Mucosa of rectum (tissue), 2 donors: ENCODE measurements around the gene TSC22D1.
"Not testable (repeated sequence)": the region's sequence is repeated elsewhere in the genome, so short reads cannot be mapped to it uniquely, and the experiment has no call there.

Experiments used
- H3K27ac ChIP-seq, 2 donors: one replicate each; pipeline ENCODE4 v1.7.0; 2013; ENCODE audit warnings: inconsistent platforms in 2 of 2, low read depth in 2 of 2, low read length in 2 of 2
- H3K27me3 ChIP-seq, 2 donors: one replicate each; pipeline ENCODE4 v1.7.0; 2013; ENCODE audit warnings: low read length in 2 of 2; ENCODE audit not compliant: control insufficient read depth in 2 of 2, insufficient read depth in 2 of 2
- H3K36me3 ChIP-seq, 2 donors: one replicate each; pipeline ENCODE4 v1.7.0; 2013; ENCODE audit warnings: low read length in 2 of 2; ENCODE audit not compliant: control insufficient read depth in 2 of 2, insufficient read depth in 2 of 2
- H3K4me1 ChIP-seq, 2 donors: one replicate each; pipeline ENCODE4 v1.7.0; 2013; ENCODE audit warnings: low read length in 2 of 2, mild to moderate bottlenecking in 1 of 2; ENCODE audit not compliant: control insufficient read depth in 2 of 2, insufficient read depth in 2 of 2
- H3K4me3 ChIP-seq, 2 donors: one replicate each; pipeline ENCODE4 v1.7.0; 2013; ENCODE audit warnings: low read length in 2 of 2
- H3K9ac ChIP-seq, 2 donors: one replicate each; pipeline ENCODE4 v1.7.0; 2013; ENCODE audit warnings: low read length in 2 of 2, low read depth in 1 of 2, mild to moderate bottlenecking in 1 of 2
- H3K9me3 ChIP-seq, 2 donors: one replicate each; pipeline ENCODE4 v1.7.0; 2013; ENCODE audit warnings: low read length in 2 of 2; ENCODE audit not compliant: control insufficient read depth in 2 of 2
- donor health status: healthy.
- donor health status: Normal muscosa, but diverticular disease.

Gene TSC22D1

GRCh38 chr13:44593861-44594592 lies 17.9 kb upstream of the TSC22D1 start:
- not testable (repeated sequence) for H3K27me3 ChIP-seq, H3K9ac ChIP-seq, H3K4me1 ChIP-seq, H3K4me3 ChIP-seq, H3K36me3 ChIP-seq, H3K27ac ChIP-seq, H3K9me3 ChIP-seq

GRCh38 chr13:44592216-44592847 lies 16.2 kb upstream of the TSC22D1 start:
- no peak overlapping the region for H3K4me3 ChIP-seq
- no peak overlapping the region for H3K9ac ChIP-seq
- H3K27ac ChIP-seq = no peak overlapping the region
- no peaks in the 10 kb centered on the region for H3K36me3 ChIP-seq
- H3K27me3 ChIP-seq = no peaks in the 10 kb centered on the region
- no peaks in the 10 kb centered on the region for H3K9me3 ChIP-seq
- H3K4me1 ChIP-seq = no peaks in the 10 kb centered on the region

- no peaks in the 10 kb centered on the region for H3K36me3 ChIP-seq
- H3K9ac ChIP-seq = no peak overlapping the region
- H3K27ac ChIP-seq = no peak overlapping the region
- H3K4me3 ChIP-seq = no peak overlapping the region
- no peaks in the 10 kb centered on the region for H3K4me1 ChIP-seq
- H3K27me3 ChIP-seq = no peaks in the 10 kb centered on the region
- no peaks in the 10 kb centered on the region for H3K9me3 ChIP-seq
Observed at GRCh38 chr13:44591316-44591715, 15.2 kb upstream of the TSC22D1 start.

GRCh38 chr13:44583137-44583536 lies 7.0 kb upstream of the TSC22D1 start:
- Histone ChIP-seq H3K27me3 (no peaks in the 10 kb centered on the region), H3K9ac (no peak overlapping the region), H3K9me3 (no peaks in the 10 kb centered on the region), H3K36me3 (no peaks in the 10 kb centered on the region), H3K27ac (no peak overlapping the region), H3K4me3 (no peak overlapping the region), H3K4me1 (peaks cover 2 to 3% of the 10 kb centered on the region in 2 donors)

- H3K27ac ChIP-seq = peak overlapping the region; percentile 95 to 98
- H3K9me3 ChIP-seq = no peaks in the 10 kb centered on the region
- H3K27me3 ChIP-seq = no peaks in the 10 kb centered on the region
- H3K9ac ChIP-seq = peak overlapping the region; percentile 83 to 92
- peaks cover 0 to 4% of the 10 kb centered on the region in 2 donors for H3K36me3 ChIP-seq
- H3K4me1 ChIP-seq = peaks cover 10 to 13% of the 10 kb centered on the region in 2 donors
- peak overlapping the region; percentile 85 to 90 for H3K4me3 ChIP-seq
Observed at GRCh38 chr13:44578067-44578400, 1.9 kb upstream of the TSC22D1 start.

GRCh38 chr13:44577236-44578066 lies 1.3 kb upstream of the TSC22D1 start:
- H3K4me3 ChIP-seq = peak overlapping the region; percentile 85 to 90
- H3K36me3 ChIP-seq = peaks cover 0 to 4% of the 10 kb centered on the region in 2 donors
- peaks cover 10 to 13% of the 10 kb centered on the region in 2 donors for H3K4me1 ChIP-seq
- H3K27me3 ChIP-seq = no peaks in the 10 kb centered on the region
- H3K9ac ChIP-seq = peak overlapping the region; percentile 83 to 92
- no peaks in the 10 kb centered on the region for H3K9me3 ChIP-seq
- peak overlapping the region; percentile 95 to 98 for H3K27ac ChIP-seq

- Histone ChIP-seq H3K27ac (peak overlapping the region; percentile 95 to 98), H3K9me3 (no peaks in the 10 kb centered on the region), H3K36me3 (peaks cover 0 to 4% of the 10 kb centered on the region in 2 donors), H3K4me1 (peaks cover 10 to 13% of the 10 kb centered on the region in 2 donors), H3K4me3 (peak overlapping the region; percentile 85 to 90), H3K27me3 (no peaks in the 10 kb centered on the region), H3K9ac (peak overlapping the region; percentile 75 to 92)
Observed at GRCh38 chr13:44576351-44577235, 463 bp upstream of the TSC22D1 start.

GRCh38 chr13:44575035-44575434 lies 1.1 kb downstream of the TSC22D1 start:
- peak overlapping the region in 1 of 2 donors; percentile 92 for H3K9ac ChIP-seq
- peak overlapping the region; percentile 85 to 90 for H3K4me3 ChIP-seq
- peaks cover 10 to 13% of the 10 kb centered on the region in 2 donors for H3K4me1 ChIP-seq
- H3K27me3 ChIP-seq = no peaks in the 10 kb centered on the region
- peak overlapping the region in 1 of 2 donors; percentile 98 for H3K27ac ChIP-seq
- H3K36me3 ChIP-seq = peaks cover 0 to 4% of the 10 kb centered on the region in 2 donors
- no peaks in the 10 kb centered on the region for H3K9me3 ChIP-seq

GRCh38 chr13:44574466-44574855 lies 1.7 kb downstream of the TSC22D1 start:
- peaks cover 10 to 13% of the 10 kb centered on the region in 2 donors for H3K4me1 ChIP-seq
- peak overlapping the region; percentile 85 to 90 for H3K4me3 ChIP-seq
- H3K9ac ChIP-seq = no peak overlapping the region
- H3K27me3 ChIP-seq = no peaks in the 10 kb centered on the region
- no peak overlapping the region for H3K27ac ChIP-seq
- H3K36me3 ChIP-seq = peaks cover 0 to 4% of the 10 kb centered on the region in 2 donors
- H3K9me3 ChIP-seq = no peaks in the 10 kb centered on the region
